Measurements from ENCODE around the gene GAS2L1. TPM values are rescaled to one million over a fixed set of nuclear protein-coding genes. Genes with fewer than 3 reads are reported as not detected.

The GAS2L1 gene
- total RNA-seq, 1 experiment from 2014 or later, result 29.4 TPM

GRCh38 chr22:29339381-29340235, 33.2 kb downstream of the GAS2L1 start:
- DNase-seq (ENCODE audit: low read depth, low spot score), result no peak
- no TSS peak for BruUV-seq (replicated peaks)
- CTCF ChIA-PET, result no interaction called here
- no peak overlapping the region for H3K4me3 ChIP-seq (replicated peaks in 1 of 2; ENCODE audit: low read depth in 1 of 2, low read length in 2 of 2)
- TF ChIP-seq TCF7L2 (IDR thresholded peaks at IDR 0.05; ENCODE audit: borderline replicate concordance, extremely low read depth, insufficient read depth, insufficient read length) (no peak), ZBTB33 (IDR thresholded peaks at IDR 0.05; ENCODE audit: extremely low read depth, insufficient replicate concordance, low read length) (no peak)
- RAD21 ChIA-PET (ENCODE audit: low non-redundant PET in 1 of 2, low total read pairs in 2 of 2, uncharacterized antibody in 2 of 2, unreplicated experiment in 2 of 2), result no interaction called here
- H3K4me1 ChIP-seq (ENCODE audit: control insufficient read depth in 1 of 2, insufficient read depth in 2 of 2, low read length in 2 of 2), result peaks cover 18 to 20% of the 10 kb centered on the region in 2 experiments
- H3K9me2 ChIP-seq (ENCODE audit: insufficient read depth), result no peaks in the 10 kb centered on the region
- no peak overlapping the region for H3K9ac ChIP-seq (ENCODE audit: low read length)
- H3K36me3 ChIP-seq (ENCODE audit: control insufficient read depth in 1 of 2, insufficient read depth in 2 of 2, low read length in 2 of 2), result peaks cover 16 to 25% of the 10 kb centered on the region in 2 experiments
- H3K79me2 ChIP-seq (ENCODE audit: insufficient read depth, low read length), result no peaks in the 10 kb centered on the region
- H3K9me3 ChIP-seq (ENCODE audit: control insufficient read depth in 1 of 2, insufficient read depth in 1 of 2, low read depth in 1 of 2, low read length in 2 of 2), result no peaks in the 10 kb centered on the region
- no peak overlapping the region for H2AFZ ChIP-seq (ENCODE audit: low read depth, low read length, poor library complexity, severe bottlenecking)
- no peak overlapping the region for H3K4me2 ChIP-seq (ENCODE audit: low read length)
- H3K27ac ChIP-seq (ENCODE audit: low read depth, low read length), result no peak overlapping the region
- POLR2A ChIA-PET, result no interaction called here
- no peaks in the 10 kb centered on the region; the same call in 1 of the 2 replicates for H4K20me1 ChIP-seq (ENCODE audit: insufficient read depth)
- intact Hi-C loops (cut with micrococcal nuclease), result no loop called here
- H3K27me3 ChIP-seq (ENCODE audit: insufficient read depth, low read length), result no peaks in the 10 kb centered on the region
- no peak for ATAC-seq

GRCh38 chr22:29340566-29340965, 34.1 kb downstream of the GAS2L1 start:
- Histone ChIP-seq H3K9me3 (ENCODE audit: control insufficient read depth in 1 of 2, insufficient read depth in 1 of 2, low read depth in 1 of 2, low read length in 2 of 2) (no peaks in the 10 kb centered on the region), H2AFZ (ENCODE audit: low read depth, low read length, poor library complexity, severe bottlenecking) (no peak overlapping the region), H3K27me3 (ENCODE audit: insufficient read depth, low read length) (no peaks in the 10 kb centered on the region), H3K4me2 (ENCODE audit: low read length) (no peak overlapping the region), H3K36me3 (ENCODE audit: control insufficient read depth in 1 of 2, insufficient read depth in 2 of 2, low read length in 2 of 2) (peaks cover 16 to 25% of the 10 kb centered on the region in 2 experiments), H4K20me1 (ENCODE audit: insufficient read depth) (no peaks in the 10 kb centered on the region; the same call in 1 of the 2 replicates), H3K27ac (ENCODE audit: low read depth, low read length) (no peak overlapping the region), H3K9ac (ENCODE audit: low read length) (no peak overlapping the region), H3K4me3 (replicated peaks in 1 of 2; ENCODE audit: low read depth in 1 of 2, low read length in 2 of 2) (no peak overlapping the region), H3K4me1 (ENCODE audit: control insufficient read depth in 1 of 2, insufficient read depth in 2 of 2, low read length in 2 of 2) (peaks cover 24 to 27% of the 10 kb centered on the region in 2 experiments), H3K9me2 (ENCODE audit: insufficient read depth) (no peaks in the 10 kb centered on the region), H3K79me2 (ENCODE audit: insufficient read depth, low read length) (no peaks in the 10 kb centered on the region)
- no peak for TF ChIP-seq CTCF (IDR thresholded peaks at IDR 0.05 in 2 of 3, conservative IDR thresholded peaks at IDR 0.05 in 1 of 3; ENCODE audit: borderline replicate concordance in 1 of 3, insufficient read depth in 1 of 3, low read depth in 2 of 3, low read length in 2 of 3)
- ChIA-PET POLR2A (no interaction called here), RAD21 (ENCODE audit: low non-redundant PET in 1 of 2, low total read pairs in 2 of 2, uncharacterized antibody in 2 of 2, unreplicated experiment in 2 of 2) (no interaction called here), CTCF (no interaction called here)
- ATAC-seq, result no peak
- intact Hi-C loops (cut with micrococcal nuclease), result no loop called here
- BruUV-seq (replicated peaks), result no TSS peak
- DNase-seq (ENCODE audit: low read depth, low spot score), result no peak
